Endodermal cell (in vitro differentiated cells): ENCODE measurements around the gene TAOK2. TPM values are rescaled to one million over a fixed set of nuclear protein-coding genes. Genes with fewer than 3 reads are reported as not detected.
A peak's percentile ranks its signal among the peaks of the same experiment; 100 is the strongest.

Source experiments
- DNase-seq: peaks from one replicate; pipeline ENCODE4 v3.0.0-alpha.2; 2017
- H3K27ac ChIP-seq: 2 replicates; pipeline ENCODE4 v1.5.1; 2013; ENCODE audit warnings: mild to moderate bottlenecking, low read depth, low read length, moderate library complexity
- H3K27me3 ChIP-seq: 2 replicates; pipeline ENCODE4 v1.6.1; 2013; ENCODE audit warnings: mild to moderate bottlenecking, low read length, moderate library complexity; ENCODE audit not compliant: insufficient read depth, control insufficient read depth, poor library complexity, severe bottlenecking
- H3K36me3 ChIP-seq: 2 replicates; pipeline ENCODE4 v1.7.0; 2013; ENCODE audit warnings: mild to moderate bottlenecking, low read length, moderate library complexity; ENCODE audit not compliant: control insufficient read depth, insufficient read depth
- H3K4me1 ChIP-seq: one replicate; pipeline ENCODE4 v1.7.0; 2013; ENCODE audit warnings: low read length; ENCODE audit not compliant: control insufficient read depth, insufficient read depth
- H3K4me3 ChIP-seq: 2 replicates; pipeline ENCODE4 v1.5.1; 2013; ENCODE audit warnings: mild to moderate bottlenecking, low read length, moderate library complexity
- H3K9ac ChIP-seq: 2 replicates; pipeline ENCODE4 v1.6.1; 2013; ENCODE audit warnings: mild to moderate bottlenecking, low read length, moderate library complexity; ENCODE audit not compliant: poor library complexity, severe bottlenecking; ENCODE audit errors: extremely low read depth
- H3K9me3 ChIP-seq: 2 replicates; pipeline ENCODE4 v1.6.1; 2013; ENCODE audit warnings: mild to moderate bottlenecking, low read length, moderate library complexity; ENCODE audit not compliant: control insufficient read depth
- H3K27ac Mint-ChIP-seq: 2 replicates; pipeline ENCODE4 v1.8.0; 2020; ENCODE audit warnings: mixed read lengths
- H3K27me3 Mint-ChIP-seq: 2 replicates; pipeline ENCODE4 v1.8.0; 2021; ENCODE audit warnings: mild to moderate bottlenecking, mixed read lengths; ENCODE audit not compliant: insufficient read depth
- H3K36me3 Mint-ChIP-seq: 2 replicates; pipeline ENCODE4 v1.8.0; 2020; ENCODE audit warnings: low read depth, mixed read lengths
- H3K4me1 Mint-ChIP-seq: 2 replicates; pipeline ENCODE4 v1.8.0; 2020; ENCODE audit warnings: mixed read lengths
- H3K4me3 Mint-ChIP-seq: 2 replicates; pipeline ENCODE4 v1.8.0; 2020; ENCODE audit warnings: mild to moderate bottlenecking, moderate library complexity, mixed read lengths
- H3K9me3 Mint-ChIP-seq: 2 replicates; pipeline ENCODE4 v1.8.0; 2020; ENCODE audit warnings: mild to moderate bottlenecking, mixed read lengths
- WGBS, 2 experiments: methylation state at CpG; one replicate each; pipeline versions ENCODE4 v1.1.5 to v1.1.7; 2013; ENCODE audit warnings: missing lambda C conversion rate in 2 of 2, mixed read lengths in 1 of 2; ENCODE audit not compliant: insufficient coverage in 1 of 2, insufficient read length in 1 of 2; 5-methylcytosine and 5-hydroxymethylcytosine counted together
- total RNA-seq, 2 donors: library from RNA; stranded (reverse); fragmentation: NEBNext Ultra II Directional in 1 of 2; extraction: Animal tissue kit (Norgen Biotek cat#: 25700) in 1 of 2; gene quantifications; 2 replicates in 1 of 2; 3 replicates in 1 of 2; pipeline ENCODE4 v1.2.1, GENCODE V29; 2021
- TF ChIP-seq, protein P1 (sequence below): fragments of 200-600 bp; sonication (generic); conservative IDR thresholded peaks from 2 replicates; pipeline ENCODE4 v1.5.0; 2021; ENCODE audit warnings: antibody characterized with exemption, mild to moderate bottlenecking

TAOK2 gene
- total RNA-seq, 2 donors from 2014 or later, result 44.6 to 50.2 TPM

DNA sequence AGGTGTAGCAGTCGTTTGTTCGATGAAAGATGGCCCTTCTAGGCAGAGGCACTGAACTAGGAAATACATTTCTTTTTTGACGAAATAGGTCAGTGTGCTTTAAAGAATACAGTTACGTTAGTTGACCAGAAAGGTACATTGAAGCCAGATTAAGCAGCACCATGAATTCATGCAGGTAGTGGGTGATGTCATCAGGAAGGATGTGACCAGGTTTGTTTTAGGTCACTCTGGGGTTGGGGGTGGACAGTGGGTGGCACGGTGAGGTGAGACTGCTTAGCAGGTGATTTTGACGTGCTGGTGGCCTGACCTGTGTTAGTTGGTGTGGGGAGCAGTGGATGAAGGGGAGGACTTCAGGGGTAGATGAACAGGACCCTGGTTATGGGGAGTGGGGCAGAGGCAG is 25.9 kb downstream of the TAOK2 start:
- H3K36me3 ChIP-seq, result peaks cover 24% of the 10 kb centered on the region
- TF ChIP-seq, protein P1, sequence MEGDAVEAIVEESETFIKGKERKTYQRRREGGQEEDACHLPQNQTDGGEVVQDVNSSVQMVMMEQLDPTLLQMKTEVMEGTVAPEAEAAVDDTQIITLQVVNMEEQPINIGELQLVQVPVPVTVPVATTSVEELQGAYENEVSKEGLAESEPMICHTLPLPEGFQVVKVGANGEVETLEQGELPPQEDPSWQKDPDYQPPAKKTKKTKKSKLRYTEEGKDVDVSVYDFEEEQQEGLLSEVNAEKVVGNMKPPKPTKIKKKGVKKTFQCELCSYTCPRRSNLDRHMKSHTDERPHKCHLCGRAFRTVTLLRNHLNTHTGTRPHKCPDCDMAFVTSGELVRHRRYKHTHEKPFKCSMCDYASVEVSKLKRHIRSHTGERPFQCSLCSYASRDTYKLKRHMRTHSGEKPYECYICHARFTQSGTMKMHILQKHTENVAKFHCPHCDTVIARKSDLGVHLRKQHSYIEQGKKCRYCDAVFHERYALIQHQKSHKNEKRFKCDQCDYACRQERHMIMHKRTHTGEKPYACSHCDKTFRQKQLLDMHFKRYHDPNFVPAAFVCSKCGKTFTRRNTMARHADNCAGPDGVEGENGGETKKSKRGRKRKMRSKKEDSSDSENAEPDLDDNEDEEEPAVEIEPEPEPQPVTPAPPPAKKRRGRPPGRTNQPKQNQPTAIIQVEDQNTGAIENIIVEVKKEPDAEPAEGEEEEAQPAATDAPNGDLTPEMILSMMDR, result no peak
- Mint-ChIP-seq H3K36me3 (peaks cover 35% of the 10 kb centered on the region), H3K27me3 (no peaks in the 10 kb centered on the region), H3K4me3 (no peak overlapping the region), H3K4me1 (peaks cover 2% of the 10 kb centered on the region), H3K27ac (peak overlapping the region; percentile 6), H3K9me3 (no peaks in the 10 kb centered on the region)
- H3K9ac ChIP-seq, result no peak overlapping the region
- H3K9me3 ChIP-seq, result no peaks in the 10 kb centered on the region
- no peak overlapping the region for H3K4me3 ChIP-seq
- H3K27ac ChIP-seq, result no peak overlapping the region
- 95 to 99% methylated on average over 5 to 6 of the region's 6 CpGs for WGBS, 2 experiments
- DNase-seq, result no peak
- H3K4me1 ChIP-seq, result no peaks in the 10 kb centered on the region
- H3K27me3 ChIP-seq, result no peaks in the 10 kb centered on the region

GRCh38 chr16:30000735-30001631 is 27.3 kb downstream of the TAOK2 start:
- peaks cover 24% of the 10 kb centered on the region for H3K36me3 ChIP-seq
- DNase-seq, result peak; percentile 82
- Mint-ChIP-seq H3K4me3 (no peak overlapping the region), H3K9me3 (no peaks in the 10 kb centered on the region), H3K4me1 (no peaks in the 10 kb centered on the region), H3K27ac (no peak overlapping the region), H3K36me3 (peaks cover 35% of the 10 kb centered on the region), H3K27me3 (no peaks in the 10 kb centered on the region)
- no peak overlapping the region for H3K4me3 ChIP-seq
- H3K4me1 ChIP-seq, result no peaks in the 10 kb centered on the region
- TF ChIP-seq, protein P1, result peak; percentile 61
- no peak overlapping the region for H3K9ac ChIP-seq
- 83 to 86% methylated on average over 20 to 33 of the region's 33 CpGs for WGBS, 2 experiments
- H3K27ac ChIP-seq, result no peak overlapping the region
- no peaks in the 10 kb centered on the region for H3K9me3 ChIP-seq
- H3K27me3 ChIP-seq, result no peaks in the 10 kb centered on the region

- H3K27ac Mint-ChIP-seq, result no peak overlapping the region
- no peak for DNase-seq
- Histone ChIP-seq H3K4me3 (no peak overlapping the region), H3K27ac (no peak overlapping the region), H3K9ac (no peak overlapping the region), H3K4me1 (no peaks in the 10 kb centered on the region), H3K36me3 (peaks cover 20% of the 10 kb centered on the region), H3K9me3 (no peaks in the 10 kb centered on the region), H3K27me3 (no peaks in the 10 kb centered on the region)
- H3K4me1 Mint-ChIP-seq, result no peaks in the 10 kb centered on the region
- TF ChIP-seq, protein P1, result no peak
- H3K36me3 Mint-ChIP-seq, result peaks cover 27% of the 10 kb centered on the region
- no peaks in the 10 kb centered on the region for H3K27me3 Mint-ChIP-seq
- no peaks in the 10 kb centered on the region for H3K9me3 Mint-ChIP-seq
- 88 to 91% methylated on average over 9 to 19 of the region's 19 CpGs for WGBS, 2 experiments
- no peak overlapping the region for H3K4me3 Mint-ChIP-seq
Measured at GRCh38 chr16:30002614-30003346, 29.1 kb downstream of the TAOK2 start.
